ENCODE measurements around the gene DOK1.

DNA sequence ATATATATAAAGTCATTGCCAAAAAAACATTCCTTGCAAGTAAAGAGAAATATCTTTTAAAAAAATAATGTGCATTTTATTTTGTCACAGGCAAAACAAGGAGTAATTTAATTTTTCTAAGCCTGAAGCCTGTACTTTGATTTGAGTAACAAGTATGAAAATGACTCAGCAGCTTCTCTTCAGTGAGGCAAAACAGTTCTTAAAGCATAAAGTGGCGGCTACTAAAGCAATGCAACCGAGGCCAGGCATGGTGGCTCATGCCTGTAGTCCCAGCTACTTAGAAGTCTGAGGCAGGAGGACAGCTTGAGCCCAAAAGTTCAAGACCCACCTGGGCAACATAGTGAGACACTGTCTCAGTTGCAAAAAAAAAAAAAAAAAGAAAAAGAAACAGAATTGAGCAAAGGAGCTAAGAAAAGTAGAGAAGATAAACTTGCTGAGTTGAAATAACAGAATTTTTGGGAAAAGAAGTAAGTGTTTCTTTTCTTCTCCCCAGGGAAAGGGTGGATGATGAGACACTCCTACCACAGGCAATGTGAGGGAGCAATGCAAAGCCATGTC, 29.6 kb downstream of the DOK1 start:
- TF ChIP-seq, protein P1, sequence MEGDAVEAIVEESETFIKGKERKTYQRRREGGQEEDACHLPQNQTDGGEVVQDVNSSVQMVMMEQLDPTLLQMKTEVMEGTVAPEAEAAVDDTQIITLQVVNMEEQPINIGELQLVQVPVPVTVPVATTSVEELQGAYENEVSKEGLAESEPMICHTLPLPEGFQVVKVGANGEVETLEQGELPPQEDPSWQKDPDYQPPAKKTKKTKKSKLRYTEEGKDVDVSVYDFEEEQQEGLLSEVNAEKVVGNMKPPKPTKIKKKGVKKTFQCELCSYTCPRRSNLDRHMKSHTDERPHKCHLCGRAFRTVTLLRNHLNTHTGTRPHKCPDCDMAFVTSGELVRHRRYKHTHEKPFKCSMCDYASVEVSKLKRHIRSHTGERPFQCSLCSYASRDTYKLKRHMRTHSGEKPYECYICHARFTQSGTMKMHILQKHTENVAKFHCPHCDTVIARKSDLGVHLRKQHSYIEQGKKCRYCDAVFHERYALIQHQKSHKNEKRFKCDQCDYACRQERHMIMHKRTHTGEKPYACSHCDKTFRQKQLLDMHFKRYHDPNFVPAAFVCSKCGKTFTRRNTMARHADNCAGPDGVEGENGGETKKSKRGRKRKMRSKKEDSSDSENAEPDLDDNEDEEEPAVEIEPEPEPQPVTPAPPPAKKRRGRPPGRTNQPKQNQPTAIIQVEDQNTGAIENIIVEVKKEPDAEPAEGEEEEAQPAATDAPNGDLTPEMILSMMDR (optimal IDR thresholded peaks at IDR 0.05 in 1 of 3, IDR thresholded peaks at IDR 0.05 in 1 of 3, conservative IDR thresholded peaks at IDR 0.05 in 1 of 3; ENCODE audit: extremely low read depth in 1 of 3, insufficient read depth in 2 of 3, low read length in 3 of 3), result no peak
- TF ChIP-seq EZH2 (IDR thresholded peaks at IDR 0.05; ENCODE audit: low read length), result no peak
